Testis (tissue), 2 donors: ENCODE measurements around the gene UBE2R2.

Experiments
- POLR2A ChIP-seq: fragments of 450-650 bp; IDR thresholded peaks from one replicate; pipeline ENCODE4 v1.6.1; 2017; ENCODE audit warnings: antibody characterized with exemption, mild to moderate bottlenecking, moderate library complexity
- TF ChIP-seq, protein P1 (sequence below), 3 experiments: fragments of 450-650 bp in 2 of 3; fragments of 200-600 bp in 1 of 3; sonication (generic) in 1 of 3; IDR thresholded peaks; one replicate each; pipeline ENCODE4 v1.5.1; 2016 to 2019; ENCODE audit warnings: antibody characterized with exemption in 3 of 3, mild to moderate bottlenecking in 2 of 3, moderate library complexity in 1 of 3

DNA sequence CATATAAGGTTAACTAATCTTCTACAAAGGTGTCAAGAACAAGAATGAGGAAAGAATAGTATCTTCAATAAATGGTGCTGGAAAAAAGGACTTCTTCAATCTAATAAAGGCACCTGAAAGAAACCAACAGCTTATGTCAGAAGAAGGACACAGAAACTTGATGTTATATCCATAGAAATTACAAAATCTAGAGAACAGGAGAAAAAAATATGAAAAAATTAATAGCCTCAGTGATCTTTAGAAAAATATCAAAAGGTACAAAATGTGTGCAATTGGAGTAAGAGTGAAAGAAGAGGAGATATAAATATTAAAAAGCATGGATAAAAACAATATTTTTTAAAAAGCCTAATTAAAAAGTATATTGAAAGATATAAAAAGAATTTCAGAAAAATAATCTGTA, 40.4 kb upstream of the UBE2R2 start:
- TF ChIP-seq, protein P1, sequence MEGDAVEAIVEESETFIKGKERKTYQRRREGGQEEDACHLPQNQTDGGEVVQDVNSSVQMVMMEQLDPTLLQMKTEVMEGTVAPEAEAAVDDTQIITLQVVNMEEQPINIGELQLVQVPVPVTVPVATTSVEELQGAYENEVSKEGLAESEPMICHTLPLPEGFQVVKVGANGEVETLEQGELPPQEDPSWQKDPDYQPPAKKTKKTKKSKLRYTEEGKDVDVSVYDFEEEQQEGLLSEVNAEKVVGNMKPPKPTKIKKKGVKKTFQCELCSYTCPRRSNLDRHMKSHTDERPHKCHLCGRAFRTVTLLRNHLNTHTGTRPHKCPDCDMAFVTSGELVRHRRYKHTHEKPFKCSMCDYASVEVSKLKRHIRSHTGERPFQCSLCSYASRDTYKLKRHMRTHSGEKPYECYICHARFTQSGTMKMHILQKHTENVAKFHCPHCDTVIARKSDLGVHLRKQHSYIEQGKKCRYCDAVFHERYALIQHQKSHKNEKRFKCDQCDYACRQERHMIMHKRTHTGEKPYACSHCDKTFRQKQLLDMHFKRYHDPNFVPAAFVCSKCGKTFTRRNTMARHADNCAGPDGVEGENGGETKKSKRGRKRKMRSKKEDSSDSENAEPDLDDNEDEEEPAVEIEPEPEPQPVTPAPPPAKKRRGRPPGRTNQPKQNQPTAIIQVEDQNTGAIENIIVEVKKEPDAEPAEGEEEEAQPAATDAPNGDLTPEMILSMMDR (IDR thresholded peaks at IDR 0.05), result no peak
- TF ChIP-seq POLR2A, result no peak
